B cell (primary cell): ENCODE measurements around the gene MAP3K9.

Experiments
- EZH2 ChIP-seq: IDR thresholded peaks from 2 replicates; pipeline ENCODE4 v1.6.1; 2012; ENCODE audit warnings: borderline replicate concordance, low read depth, mild to moderate bottlenecking, moderate library complexity, low read length; ENCODE audit not compliant: insufficient read depth, poor library complexity, severe bottlenecking
- TF ChIP-seq, protein P1 (sequence below): fragments of 200-600 bp; IDR thresholded peaks from one replicate; pipeline ENCODE4 v1.8.0; 2022; ENCODE audit warnings: antibody characterized with exemption, mild to moderate bottlenecking

DNA sequence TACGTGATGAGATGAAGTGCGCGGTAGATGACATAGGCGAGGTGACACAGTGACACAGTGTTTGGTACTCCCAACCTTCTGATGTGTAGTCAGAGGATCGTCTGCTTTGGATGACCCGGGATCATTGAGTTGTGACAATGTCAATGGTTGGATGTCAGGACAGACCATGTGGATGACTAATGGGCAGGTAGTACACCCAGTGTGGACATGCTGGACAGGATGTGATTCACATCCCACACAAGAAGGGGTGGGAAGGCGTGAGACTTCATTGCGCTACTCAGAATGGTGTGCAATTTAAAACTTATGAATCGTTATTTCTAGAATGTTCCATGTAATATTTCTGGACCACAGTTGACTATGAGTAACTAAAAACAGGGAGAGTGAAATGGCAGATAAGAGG, 23.8 kb downstream of the MAP3K9 start:
- TF ChIP-seq, protein P1, sequence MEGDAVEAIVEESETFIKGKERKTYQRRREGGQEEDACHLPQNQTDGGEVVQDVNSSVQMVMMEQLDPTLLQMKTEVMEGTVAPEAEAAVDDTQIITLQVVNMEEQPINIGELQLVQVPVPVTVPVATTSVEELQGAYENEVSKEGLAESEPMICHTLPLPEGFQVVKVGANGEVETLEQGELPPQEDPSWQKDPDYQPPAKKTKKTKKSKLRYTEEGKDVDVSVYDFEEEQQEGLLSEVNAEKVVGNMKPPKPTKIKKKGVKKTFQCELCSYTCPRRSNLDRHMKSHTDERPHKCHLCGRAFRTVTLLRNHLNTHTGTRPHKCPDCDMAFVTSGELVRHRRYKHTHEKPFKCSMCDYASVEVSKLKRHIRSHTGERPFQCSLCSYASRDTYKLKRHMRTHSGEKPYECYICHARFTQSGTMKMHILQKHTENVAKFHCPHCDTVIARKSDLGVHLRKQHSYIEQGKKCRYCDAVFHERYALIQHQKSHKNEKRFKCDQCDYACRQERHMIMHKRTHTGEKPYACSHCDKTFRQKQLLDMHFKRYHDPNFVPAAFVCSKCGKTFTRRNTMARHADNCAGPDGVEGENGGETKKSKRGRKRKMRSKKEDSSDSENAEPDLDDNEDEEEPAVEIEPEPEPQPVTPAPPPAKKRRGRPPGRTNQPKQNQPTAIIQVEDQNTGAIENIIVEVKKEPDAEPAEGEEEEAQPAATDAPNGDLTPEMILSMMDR, result no peak
- TF ChIP-seq EZH2, result no peak
